CD4-positive, alpha-beta T cell treated with Interleukin-1 beta for 1 hour (primary cell): Measurements from ENCODE around the gene KRTAP5-5.
"Not testable (repeated sequence)": the region's sequence is repeated elsewhere in the genome, so short reads cannot be mapped to it uniquely, and the experiment has no call there.

Source experiments
- DNase-seq, 2 donors: peaks; one replicate each; pipeline ENCODE4 v3.0.0-alpha.2; 2020 to 2022

The KRTAP5-5 gene, protein sequence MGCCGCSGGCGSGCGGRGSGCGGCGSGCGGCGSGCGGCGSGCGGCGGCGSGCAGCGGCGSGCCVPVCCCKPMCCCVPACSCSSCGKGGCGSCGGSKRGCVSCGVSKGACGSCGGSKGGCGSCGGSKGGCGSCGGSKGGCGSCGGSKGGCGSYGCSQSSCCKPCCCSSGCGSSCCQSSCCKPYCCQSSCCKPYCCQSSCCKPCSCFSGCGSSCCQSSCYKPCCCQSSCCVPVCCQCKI

DNA sequence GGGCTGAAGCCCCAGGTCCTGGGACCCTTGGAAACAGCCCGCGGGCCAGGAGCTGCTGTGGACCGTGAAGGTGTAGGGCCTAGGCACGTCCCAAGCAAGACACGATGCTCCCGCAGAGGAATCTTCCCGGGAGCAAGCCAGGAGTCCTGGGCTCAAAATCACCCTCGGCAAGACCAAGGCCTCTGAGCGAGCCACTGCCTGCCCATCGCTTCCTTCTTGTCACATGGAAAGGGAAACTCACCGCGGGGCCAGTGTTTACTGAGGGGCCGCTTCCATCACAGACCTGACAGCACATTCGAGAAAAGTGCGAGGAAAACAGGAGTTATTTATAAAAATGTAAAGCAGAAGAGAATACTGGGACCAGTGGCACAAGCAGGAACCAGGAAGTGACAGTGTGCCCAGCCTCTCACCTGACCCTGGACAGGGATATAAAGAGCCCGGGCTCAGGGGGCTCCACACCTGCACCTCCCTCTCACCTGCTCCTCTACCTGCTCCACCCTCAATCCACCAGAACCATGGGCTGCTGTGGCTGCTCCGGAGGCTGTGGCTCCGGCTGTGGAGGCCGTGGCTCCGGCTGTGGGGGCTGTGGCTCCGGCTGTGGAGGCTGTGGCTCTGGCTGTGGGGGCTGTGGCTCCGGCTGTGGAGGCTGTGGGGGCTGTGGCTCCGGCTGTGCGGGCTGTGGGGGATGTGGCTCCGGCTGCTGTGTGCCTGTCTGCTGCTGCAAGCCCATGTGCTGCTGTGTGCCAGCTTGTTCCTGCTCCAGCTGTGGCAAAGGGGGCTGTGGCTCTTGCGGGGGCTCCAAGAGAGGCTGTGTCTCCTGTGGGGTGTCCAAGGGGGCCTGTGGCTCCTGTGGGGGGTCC is at the start of gene KRTAP5-5:
Gene KRTAP5-5, plus strand, starts transcription at position 450 of the 860 bp plus-strand sequence. Its CDS starts 66 bp downstream, at position 516.
- DNase-seq = no peak

GRCh38 chr11:1581976-1582375 is 47.6 kb upstream of the KRTAP5-5 start:
- no peak for DNase-seq

- not testable (repeated sequence) for DNase-seq
These were observed 46.7 kb upstream of the KRTAP5-5 start for GRCh38 chr11:1582909-1583308.

- not testable (repeated sequence) for DNase-seq
These were observed 44.8 kb upstream of the KRTAP5-5 start, which contains the start of gene KRTAP5-1 for GRCh38 chr11:1584661-1585370. TSS of gene KRTAP5-1 (minus strand) at chr11:1585283. CDS start at chr11:1585249, 34 bp downstream.

GRCh38 chr11:1586699-1587098 is 42.9 kb upstream of the KRTAP5-5 start:
- no peak for DNase-seq

- DNase-seq = peak; percentile 48 to 60
These were observed 40.2 kb upstream of the KRTAP5-5 start for GRCh38 chr11:1589191-1589963.

- no peak for DNase-seq
These were observed 39.6 kb upstream of the KRTAP5-5 start for GRCh38 chr11:1589996-1590395.

DNA sequence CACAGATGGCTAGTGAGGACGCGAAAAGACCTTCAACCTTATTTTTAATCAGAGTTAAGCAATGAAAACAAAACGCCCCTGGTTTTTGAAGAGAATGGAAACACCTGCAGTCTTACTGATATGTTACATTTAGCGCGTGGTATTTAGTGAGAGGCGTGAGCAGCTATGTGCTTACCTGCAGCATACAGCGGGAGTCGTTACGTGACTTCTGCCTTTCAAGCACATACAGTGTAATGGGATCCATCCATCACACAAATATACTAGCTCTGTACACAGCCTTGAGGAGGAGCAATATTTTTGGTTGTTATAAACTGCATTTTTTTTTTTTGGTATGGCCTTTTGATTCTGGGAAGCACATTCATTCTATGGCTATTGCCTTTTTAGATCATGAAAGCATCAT is 36.9 kb upstream of the KRTAP5-5 start:
- no peak for DNase-seq

GRCh38 chr11:1595994-1596575 is 33.5 kb upstream of the KRTAP5-5 start:
- not testable (repeated sequence) for DNase-seq

DNA sequence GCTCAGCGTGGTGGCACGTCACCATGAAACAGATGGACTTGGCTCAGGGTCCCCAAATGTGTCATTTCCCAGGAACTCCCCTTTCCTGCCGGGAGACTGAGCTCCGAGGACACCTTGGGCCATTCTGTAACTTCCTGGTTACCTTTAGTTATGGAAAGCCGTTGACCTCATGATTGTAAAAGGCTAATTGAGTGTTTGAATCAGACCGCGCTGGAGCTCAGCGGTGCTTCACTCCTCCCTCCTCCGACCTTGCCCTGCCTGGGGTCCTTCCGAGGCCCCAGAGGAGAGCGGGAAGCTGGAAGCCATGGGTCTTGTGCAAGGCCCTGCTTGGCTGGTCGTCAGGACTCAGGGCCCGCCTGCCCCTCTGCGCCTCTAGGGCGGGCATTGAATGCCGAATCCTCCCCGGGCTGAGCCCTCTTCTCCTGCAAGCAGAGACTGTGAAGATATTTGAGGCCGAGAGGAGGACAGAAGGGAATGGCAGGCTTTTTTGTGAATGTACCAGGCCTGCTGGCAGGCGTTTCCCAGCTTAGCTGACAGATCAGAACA is 32.9 kb upstream of the KRTAP5-5 start:
- DNase-seq = not testable (repeated sequence)

DNA sequence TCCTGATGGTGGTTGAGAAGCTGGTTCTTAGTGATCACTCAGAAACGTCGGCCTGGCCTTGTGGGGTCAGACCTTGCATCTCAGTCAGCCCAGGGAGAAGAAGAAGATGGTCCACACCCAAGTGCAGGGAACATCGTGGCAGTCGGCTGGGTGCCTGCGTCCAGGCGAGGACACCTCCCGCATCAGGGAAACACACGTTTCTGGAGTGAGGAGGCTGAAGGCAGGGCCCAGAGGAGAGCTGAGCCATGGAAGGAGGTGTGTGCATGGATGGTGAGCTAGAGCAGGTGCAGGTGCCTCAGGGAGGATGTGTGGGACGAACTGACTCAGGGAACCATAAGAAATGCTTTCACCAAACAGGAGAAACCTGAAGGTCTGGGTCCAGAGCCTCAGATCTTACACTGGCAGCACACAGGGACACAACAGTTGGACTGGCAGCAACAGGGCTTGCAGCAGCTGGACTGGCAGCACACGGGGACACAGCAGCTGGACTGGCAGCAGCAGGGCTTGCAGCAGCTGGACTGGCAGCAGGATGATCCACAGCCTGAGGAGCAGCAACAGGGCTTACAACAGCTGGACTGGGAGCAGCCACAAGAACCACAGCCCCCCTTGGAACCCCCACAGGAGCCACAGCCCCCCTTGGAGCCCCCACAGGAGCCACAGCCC is 32.1 kb upstream of the KRTAP5-5 start:
- no peak for DNase-seq

- DNase-seq = no peak
These were observed 31.6 kb upstream of the KRTAP5-5 start, which contains the start of gene KRTAP5-2 for GRCh38 chr11:1597994-1598380. TSS of gene KRTAP5-2 (minus strand) at chr11:1598294. CDS start at chr11:1598250, 44 bp downstream.

DNA sequence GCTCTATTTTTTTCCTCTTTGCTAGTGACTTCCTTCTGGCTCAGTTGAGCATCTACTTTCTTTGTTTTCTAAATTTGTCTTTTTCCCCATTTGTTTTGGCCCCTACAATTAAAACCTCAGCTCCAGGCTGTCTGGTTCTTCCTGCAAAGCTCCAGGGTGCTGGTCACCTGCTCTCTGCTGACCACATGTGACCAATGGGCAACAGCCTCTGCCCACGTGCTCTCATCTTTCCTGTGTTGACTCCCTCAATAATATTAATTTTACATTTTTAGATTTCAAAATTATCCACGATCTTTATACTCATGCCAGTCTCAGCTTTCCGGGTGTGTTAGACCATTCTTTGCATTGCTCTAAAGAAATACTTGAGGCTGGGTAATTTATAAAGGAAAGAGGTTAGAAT is 31.2 kb upstream of the KRTAP5-5 start:
- not testable (repeated sequence) for DNase-seq

GRCh38 chr11:1598816-1599215 is 30.8 kb upstream of the KRTAP5-5 start:
- peak in 1 of 2 donors; percentile 32 for DNase-seq

GRCh38 chr11:1600626-1601025 is 28.9 kb upstream of the KRTAP5-5 start:
- no peak for DNase-seq

GRCh38 chr11:1601663-1602062 is 27.9 kb upstream of the KRTAP5-5 start:
- not testable (repeated sequence) for DNase-seq

DNA sequence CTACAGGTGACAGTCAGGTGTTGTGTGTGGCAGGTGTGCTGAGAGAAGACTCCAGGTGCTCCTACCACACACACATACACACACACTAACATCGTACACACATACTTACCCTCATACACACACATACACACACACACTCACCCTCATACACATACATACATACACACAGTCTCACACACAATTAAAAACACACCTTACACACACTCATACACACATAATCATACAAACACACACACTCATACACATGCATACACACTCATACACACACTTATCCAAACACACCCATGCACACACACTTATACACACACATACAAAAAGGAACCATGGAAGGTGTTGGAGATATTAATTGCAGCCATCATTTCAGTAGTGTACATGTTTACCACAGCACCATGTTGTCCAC is 25.9 kb upstream of the KRTAP5-5 start:
- no peak for DNase-seq

DNA sequence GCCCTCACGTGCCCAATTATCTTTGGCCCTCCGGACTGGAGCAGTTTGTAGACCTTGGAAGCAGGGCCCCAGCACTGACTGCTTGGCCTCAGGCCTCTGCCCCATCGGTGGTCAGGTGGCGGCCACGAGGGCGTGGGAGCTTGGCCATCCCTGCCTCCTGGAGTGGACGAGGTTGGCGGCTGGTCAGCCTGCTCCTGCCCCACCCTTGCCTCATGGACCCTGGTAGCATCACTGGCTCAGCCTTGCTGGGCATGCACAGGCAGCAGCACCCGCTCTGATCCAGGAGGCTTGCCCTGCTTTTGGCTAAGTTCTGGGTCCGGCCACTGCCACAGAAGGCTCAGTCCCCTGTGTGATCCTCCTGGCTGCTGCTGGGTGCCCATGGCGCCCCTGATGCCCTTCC is 25.4 kb upstream of the KRTAP5-5 start:
- DNase-seq = no peak

DNA sequence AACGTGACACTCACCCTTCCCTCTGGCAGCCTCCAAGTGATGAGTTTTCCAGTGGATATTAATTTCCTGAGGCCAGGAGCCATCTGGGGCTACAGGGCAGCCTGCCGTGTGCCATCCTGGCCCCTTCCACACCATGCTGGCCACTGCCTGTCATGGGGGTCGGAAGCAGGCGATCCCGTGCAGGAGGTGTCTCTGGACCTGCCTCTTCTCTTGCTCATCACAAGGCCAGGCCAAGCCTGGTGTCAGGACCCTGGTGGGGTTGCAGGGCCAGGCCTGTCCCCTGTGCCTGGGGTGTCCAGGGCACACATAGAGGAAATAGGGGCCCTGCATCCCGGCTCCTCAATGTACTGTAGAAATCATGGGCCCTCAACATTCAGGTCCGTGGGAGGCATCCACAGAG is 24.9 kb upstream of the KRTAP5-5 start:
- DNase-seq = no peak

DNA sequence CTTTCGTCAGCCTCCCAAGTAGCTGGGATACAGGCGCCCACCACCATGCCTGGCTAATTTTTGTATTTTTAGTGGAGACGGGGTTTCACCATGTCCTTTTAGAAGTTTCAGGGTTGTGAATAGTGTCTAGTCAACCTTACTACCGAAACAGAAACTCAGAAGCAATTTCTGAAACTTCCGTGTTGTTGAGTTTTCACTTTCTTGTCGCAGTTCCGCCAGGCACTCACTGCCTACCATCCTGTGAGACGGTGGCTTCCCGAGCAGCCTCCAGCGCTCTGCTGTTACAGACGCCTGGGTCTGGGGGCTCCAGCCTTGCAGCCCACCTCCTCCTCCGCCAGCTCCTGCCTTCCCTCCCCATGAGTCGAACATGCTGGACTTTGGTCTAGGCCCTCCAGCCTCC is 23.7 kb upstream of the KRTAP5-5 start:
- peak; percentile 17 to 33 for DNase-seq
